ENCODE data around the gene DNHD1. TPM values are rescaled to one million over a fixed set of nuclear protein-coding genes. Genes with fewer than 3 reads are reported as not detected.

The DNHD1 gene
- total and polyA plus RNA-seq, 9 of the 15 experiments (the other 6 are each of a cell fraction or from before 2014, with no cell fraction given): 0.82 to 9.7 (median 3.8) TPM

- TF ChIP-seq, protein P1, sequence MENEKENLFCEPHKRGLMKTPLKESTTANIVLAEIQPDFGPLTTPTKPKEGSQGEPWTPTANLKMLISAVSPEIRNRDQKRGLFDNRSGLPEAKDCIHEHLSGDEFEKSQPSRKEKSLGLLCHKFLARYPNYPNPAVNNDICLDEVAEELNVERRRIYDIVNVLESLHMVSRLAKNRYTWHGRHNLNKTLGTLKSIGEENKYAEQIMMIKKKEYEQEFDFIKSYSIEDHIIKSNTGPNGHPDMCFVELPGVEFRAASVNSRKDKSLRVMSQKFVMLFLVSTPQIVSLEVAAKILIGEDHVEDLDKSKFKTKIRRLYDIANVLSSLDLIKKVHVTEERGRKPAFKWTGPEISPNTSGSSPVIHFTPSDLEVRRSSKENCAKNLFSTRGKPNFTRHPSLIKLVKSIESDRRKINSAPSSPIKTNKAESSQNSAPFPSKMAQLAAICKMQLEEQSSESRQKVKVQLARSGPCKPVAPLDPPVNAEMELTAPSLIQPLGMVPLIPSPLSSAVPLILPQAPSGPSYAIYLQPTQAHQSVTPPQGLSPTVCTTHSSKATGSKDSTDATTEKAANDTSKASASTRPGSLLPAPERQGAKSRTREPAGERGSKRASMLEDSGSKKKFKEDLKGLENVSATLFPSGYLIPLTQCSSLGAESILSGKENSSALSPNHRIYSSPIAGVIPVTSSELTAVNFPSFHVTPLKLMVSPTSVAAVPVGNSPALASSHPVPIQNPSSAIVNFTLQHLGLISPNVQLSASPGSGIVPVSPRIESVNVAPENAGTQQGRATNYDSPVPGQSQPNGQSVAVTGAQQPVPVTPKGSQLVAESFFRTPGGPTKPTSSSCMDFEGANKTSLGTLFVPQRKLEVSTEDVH (IDR thresholded peaks at IDR 0.05; ENCODE audit: low read depth, partially characterized antibody): peak; percentile 21
- TF ChIP-seq E2F5 (CRISPR knock-in tag; IDR thresholded peaks at IDR 0.05): no peak
- no peak for TF ChIP-seq EZH2 (IDR thresholded peaks at IDR 0.05; ENCODE audit: borderline replicate concordance, low read depth, low read length)
- TF ChIP-seq MEIS2 (IDR thresholded peaks at IDR 0.05; ENCODE audit: partially characterized antibody): peak; percentile 57
- no peak for TF ChIP-seq DPF2 (IDR thresholded peaks at IDR 0.05)
- TF ChIP-seq, protein P2, sequence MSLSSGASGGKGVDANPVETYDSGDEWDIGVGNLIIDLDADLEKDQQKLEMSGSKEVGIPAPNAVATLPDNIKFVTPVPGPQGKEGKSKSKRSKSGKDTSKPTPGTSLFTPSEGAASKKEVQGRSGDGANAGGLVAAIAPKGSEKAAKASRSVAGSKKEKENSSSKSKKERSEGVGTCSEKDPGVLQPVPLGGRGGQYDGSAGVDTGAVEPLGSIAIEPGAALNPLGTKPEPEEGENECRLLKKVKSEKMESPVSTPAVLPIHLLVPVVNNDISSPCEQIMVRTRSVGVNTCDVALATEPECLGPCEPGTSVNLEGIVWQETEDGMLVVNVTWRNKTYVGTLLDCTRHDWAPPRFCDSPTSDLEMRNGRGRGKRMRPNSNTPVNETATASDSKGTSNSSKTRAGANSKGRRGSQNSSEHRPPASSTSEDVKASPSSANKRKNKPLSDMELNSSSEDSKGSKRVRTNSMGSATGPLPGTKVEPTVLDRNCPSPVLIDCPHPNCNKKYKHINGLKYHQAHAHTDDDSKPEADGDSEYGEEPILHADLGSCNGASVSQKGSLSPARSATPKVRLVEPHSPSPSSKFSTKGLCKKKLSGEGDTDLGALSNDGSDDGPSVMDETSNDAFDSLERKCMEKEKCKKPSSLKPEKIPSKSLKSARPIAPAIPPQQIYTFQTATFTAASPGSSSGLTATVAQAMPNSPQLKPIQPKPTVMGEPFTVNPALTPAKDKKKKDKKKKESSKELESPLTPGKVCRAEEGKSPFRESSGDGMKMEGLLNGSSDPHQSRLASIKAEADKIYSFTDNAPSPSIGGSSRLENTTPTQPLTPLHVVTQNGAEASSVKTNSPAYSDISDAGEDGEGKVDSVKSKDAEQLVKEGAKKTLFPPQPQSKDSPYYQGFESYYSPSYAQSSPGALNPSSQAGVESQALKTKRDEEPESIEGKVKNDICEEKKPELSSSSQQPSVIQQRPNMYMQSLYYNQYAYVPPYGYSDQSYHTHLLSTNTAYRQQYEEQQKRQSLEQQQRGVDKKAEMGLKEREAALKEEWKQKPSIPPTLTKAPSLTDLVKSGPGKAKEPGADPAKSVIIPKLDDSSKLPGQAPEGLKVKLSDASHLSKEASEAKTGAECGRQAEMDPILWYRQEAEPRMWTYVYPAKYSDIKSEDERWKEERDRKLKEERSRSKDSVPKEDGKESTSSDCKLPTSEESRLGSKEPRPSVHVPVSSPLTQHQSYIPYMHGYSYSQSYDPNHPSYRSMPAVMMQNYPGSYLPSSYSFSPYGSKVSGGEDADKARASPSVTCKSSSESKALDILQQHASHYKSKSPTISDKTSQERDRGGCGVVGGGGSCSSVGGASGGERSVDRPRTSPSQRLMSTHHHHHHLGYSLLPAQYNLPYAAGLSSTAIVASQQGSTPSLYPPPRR (CRISPR knock-in tag; IDR thresholded peaks at IDR 0.05; ENCODE audit: borderline replicate concordance): peak; percentile 75; the same call in 1 of the 2 replicates
- TF ChIP-seq, protein P3, sequence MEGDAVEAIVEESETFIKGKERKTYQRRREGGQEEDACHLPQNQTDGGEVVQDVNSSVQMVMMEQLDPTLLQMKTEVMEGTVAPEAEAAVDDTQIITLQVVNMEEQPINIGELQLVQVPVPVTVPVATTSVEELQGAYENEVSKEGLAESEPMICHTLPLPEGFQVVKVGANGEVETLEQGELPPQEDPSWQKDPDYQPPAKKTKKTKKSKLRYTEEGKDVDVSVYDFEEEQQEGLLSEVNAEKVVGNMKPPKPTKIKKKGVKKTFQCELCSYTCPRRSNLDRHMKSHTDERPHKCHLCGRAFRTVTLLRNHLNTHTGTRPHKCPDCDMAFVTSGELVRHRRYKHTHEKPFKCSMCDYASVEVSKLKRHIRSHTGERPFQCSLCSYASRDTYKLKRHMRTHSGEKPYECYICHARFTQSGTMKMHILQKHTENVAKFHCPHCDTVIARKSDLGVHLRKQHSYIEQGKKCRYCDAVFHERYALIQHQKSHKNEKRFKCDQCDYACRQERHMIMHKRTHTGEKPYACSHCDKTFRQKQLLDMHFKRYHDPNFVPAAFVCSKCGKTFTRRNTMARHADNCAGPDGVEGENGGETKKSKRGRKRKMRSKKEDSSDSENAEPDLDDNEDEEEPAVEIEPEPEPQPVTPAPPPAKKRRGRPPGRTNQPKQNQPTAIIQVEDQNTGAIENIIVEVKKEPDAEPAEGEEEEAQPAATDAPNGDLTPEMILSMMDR (IDR thresholded peaks at IDR 0.05 in 2 of 3, conservative IDR thresholded peaks at IDR 0.05 in 1 of 3; ENCODE audit: insufficient read depth in 2 of 3, low read depth in 1 of 3, low read length in 3 of 3): 0 out of 6 replicates have a peak, but pooled peaks of 1 of the 3 experiments have one; percentile 22
- TF ChIP-seq CUX1 (CRISPR knock-in tag; IDR thresholded peaks at IDR 0.05): no peak
Measured at GRCh38 chr11:6603287-6604080, 106.4 kb downstream of the DNHD1 start, which contains the start of the genes ILK and RRP8 (continued).
